ENCODE results near the gene HDAC4. TPM values are rescaled to one million over a fixed set of nuclear protein-coding genes. Genes with fewer than 3 reads are reported as not detected.

HDAC4 gene
- total RNA-seq, 1 experiment from 2014 or later = 5.5 TPM

DNA sequence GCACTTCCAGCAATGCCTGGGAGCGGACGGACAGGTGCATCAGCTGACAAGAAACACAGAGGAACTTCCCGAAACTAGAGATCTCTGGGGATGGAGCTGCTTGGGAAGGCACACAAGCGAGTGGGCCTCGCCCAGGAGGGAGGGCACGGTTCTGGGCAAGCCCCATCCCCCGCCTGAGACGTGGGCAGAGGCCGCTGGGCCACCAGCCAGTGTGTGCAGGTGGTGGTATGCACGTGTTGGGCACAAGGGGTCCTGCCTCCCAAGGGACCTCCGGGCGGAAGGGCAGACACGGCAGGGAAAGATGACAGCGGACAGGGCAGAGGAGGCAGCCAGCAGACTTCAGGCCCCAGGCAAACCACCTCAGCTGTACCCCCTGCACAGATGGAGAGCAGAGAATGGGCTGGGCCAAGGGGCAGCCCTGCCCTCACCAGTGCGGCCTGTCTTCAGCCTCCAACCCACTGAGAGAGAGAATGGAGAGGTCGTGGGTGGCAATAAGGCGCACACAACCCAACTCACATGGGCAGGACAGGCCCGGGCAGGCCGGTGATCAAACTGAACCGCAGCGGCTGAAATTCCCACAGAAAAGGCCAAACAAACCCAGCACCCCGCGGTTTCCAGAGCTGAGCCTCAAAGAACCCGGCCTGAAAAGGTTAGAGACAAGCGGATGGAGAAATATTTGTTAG, 51.2 kb downstream of the HDAC4 start:
- no peak for DNase-seq (ENCODE audit: low read depth)

DNA sequence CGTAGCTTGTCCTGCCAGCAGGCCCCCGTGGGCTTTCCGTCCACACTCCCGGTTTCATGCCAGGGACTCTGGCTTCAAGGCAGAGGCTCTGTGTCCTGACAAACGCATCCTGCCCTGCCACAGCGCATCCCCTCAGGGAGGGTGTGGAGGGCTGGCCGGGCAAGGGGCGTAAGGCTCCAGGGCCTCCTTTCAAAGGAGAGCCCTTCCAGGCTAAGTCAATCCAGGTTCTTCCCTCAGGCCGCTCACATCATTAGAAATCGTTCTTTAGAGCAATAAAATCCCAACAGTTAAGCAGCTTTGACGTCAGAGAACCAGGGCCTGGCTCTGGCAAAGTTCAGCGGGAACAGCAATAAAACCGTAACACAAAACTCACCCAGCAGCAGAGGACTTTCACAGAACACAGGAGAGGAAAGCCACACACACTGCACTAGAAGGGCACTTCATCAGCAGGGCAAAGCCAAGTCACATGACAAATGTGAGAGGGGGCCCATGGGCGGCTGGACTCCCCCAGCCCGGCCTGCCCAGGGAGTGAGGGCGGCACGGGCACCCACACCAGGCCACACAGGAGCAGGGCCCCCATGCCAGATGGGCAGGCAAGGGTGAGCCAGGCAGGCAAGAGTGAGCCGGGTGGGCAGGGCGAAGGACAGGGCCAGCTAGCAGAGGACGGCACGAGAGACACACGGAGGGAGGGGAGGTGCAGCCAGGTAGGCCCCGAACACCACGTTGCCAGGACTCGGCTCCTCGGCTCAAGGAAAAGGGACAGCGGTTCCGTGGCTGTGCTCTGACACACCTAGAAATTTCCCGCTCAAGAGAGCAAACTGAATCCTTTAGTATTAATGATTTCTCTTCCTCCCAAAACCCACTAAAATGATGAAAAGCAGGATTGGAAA, 52.0 kb downstream of the HDAC4 start:
- DNase-seq (ENCODE audit: low read depth) = no peak

DNA sequence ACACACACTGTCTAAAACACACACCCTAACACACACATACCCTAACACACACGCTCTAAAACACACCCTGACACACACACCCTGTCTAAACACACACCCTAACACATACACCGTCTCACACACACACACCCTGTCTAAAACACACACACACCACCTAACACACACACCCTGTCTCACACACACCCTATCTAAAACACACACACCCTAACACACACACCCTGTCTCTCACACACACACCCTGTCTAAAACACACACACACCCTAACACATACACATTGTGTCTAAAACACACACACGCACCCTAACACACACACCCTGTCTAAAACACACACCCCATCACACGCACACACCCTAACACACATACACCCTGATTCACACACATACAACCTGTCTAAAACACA, 54.1 kb downstream of the HDAC4 start:
- DNase-seq (ENCODE audit: low read depth) = no peak

DNA sequence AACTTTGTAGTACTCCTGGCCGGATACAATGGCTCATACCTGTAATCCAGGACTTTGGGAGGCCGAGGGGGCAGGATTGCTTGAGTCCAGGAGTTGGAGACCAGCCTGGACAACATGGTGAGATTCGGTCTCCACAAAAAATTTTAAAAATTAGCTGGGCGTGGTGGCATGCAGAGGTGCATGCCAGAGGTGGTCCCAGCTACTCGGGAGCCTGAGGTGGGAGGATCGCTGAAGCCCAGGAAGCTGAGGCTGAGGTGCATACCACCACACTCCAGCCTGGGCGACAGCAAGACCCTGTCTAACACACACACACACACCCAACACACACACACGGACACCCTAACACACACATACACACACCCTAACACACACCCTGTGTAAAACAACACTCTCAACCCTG, 55.6 kb downstream of the HDAC4 start:
- DNase-seq (ENCODE audit: low read depth) = no peak

DNA sequence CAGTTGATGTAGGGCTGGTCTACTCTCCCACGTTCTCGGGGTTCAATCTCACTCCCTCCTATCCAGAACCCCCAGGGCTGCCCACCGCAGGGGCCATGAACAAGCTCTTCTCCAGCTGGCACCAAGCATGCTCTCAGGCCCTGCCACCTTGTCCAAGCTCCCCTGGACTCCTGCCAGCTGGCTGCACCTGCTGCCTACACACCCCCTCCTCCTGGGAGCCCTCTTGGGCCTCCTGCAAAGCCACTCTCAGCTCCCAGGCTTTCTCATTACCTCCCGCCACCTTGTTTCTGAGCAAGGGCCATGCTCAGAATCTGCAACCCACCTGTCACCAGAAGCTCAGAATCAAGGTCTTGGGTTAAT, 56.0 kb downstream of the HDAC4 start:
- DNase-seq (ENCODE audit: low read depth) = no peak

DNA sequence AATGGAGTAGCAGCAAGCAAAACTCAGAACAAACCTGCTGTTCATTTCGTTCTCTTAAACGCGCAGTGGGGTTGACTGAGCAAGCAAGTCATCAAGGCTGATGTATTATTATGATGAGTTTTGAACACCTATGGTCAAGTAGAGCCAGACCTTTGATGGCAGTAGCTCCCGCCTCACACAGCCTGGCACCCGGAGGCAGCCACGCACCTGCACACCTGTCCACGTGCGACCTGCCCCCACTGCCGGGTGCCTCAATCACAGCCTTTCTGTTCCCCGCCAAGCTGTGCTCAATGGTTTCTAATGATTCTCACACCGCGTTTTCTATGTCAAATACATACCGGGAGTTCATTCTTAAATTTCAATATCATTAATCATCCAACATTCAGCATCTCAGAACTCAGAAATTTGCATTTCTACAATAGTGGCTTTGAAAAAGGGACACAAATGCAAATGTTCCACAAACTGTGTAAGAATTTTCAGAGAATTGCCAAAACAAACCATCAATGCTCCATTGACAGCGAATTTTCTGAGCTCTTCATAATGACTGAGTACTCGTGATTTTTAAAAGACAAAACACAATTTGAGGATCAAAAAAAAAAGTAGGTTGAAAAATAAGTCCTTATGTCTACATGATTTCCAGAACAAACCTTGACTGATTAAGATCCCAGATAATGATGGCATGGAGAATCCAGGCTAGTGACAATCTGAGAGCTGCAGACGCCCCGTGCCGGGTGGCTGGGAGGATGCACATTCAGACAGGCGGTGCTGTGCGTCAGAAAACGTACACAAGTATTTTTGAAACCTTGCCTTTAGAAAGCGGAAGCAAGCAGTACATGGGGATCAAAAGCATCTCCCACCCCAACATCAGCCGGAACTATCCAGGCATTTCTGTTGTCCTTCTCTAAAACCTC, 56.6 kb downstream of the HDAC4 start:
- DNase-seq (ENCODE audit: low read depth) = no peak

DNA sequence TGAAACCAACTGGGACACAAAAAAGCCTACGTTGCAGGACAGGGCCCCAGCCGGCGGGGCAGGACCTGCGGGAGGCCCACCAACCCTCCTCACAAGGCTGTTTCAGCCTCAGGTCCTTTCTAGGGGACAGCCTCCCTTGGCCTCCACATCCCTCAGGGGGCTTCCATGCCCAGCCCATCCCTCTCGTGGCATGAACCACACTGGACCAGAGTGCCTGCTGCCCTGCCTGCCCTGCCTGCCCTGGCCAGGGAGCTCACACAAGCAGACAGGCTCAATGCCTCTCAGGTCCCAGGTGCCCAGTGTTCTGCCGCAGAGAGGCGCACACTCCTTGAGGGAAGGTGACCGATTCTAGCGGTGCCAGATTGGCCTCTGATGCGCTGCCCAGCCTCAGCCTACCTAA, 57.4 kb downstream of the HDAC4 start:
- no peak for DNase-seq (ENCODE audit: low read depth)

DNA sequence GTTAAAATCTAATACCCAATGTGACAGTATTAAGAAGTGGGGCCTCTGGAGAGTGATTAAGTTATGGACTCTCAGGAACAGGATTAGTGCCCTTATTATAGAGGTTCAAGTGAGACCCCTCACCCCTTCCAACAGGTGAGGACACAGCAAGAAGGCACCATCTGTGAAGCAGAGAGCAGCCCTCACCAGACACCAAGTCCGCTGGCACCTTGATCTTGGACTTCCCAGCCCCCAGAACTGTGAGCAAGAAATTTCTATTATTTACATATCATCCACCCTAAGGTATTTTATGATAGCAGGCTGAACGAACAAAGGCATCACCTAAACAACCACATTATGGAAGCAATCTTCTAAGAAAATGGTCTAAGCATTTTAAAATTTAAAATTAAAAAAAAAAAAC, 59.0 kb downstream of the HDAC4 start:
- DNase-seq (ENCODE audit: low read depth) = no peak

DNA sequence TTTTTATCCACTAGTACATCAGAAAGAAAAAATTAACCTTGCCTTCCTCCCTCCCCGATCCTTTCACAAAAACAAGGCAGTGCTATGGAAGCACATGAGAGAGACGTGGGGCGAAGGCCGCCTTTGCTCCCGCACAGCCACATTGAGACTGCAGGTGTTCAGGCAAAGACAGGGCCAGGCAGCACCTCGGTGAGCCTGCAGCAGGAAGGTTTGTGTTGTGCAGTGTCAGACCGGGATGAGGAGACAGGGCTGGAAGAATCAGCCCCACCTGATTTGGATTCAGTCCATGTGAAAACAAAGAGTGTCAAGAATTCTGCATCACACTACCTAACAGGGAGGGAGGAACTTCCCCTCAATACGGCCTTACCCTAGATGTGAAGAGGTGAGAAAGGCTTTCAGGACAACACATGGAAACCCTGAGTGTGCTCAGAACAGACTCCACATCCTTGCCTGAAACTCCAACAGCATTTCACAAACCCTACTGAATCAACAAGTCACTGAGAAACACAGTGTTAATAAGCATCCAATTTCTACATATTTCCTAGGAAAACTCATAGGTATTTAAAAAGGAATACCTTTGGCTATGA, 59.6 kb downstream of the HDAC4 start:
- DNase-seq (ENCODE audit: low read depth) = no peak

DNA sequence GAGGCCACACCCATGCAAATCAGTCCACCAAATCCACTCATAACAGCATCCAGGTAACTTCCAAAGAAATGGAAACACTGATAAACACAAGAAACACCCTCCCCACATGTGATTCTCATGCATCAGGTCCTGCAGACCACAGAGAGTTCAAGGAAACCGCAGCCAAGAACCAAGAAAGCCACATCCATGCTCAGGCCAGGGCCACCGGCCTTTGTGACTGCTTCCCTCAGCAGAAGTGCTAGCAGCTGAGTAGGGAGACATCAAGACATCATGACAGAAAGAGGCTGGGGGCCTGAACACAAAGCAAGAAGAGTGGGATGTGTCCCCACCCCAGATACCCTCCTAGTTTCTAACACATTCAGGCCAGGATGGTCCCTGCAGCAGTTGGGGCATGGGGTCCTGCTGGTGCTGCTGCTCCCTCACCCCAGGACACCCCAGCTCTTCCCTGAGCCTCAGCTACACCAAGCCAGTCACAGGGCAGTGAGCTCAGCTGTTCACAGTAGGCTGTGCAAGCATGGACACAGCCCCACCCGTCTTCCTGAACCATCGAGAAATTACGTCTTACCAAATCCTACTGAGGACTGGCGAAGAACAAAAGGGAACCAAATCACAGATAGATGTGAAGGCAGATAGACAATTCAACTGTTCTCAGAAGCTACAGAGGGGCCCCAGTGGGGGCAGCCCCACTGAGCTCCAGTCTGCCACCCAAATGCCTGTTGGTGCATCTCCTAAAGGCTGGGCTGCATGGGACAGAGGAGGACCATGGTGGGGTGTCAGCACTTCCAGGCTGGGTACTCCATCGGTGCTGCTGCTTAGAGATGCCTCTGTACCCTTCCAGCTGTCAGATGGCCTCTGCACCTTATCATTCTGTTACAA, 60.9 kb downstream of the HDAC4 start:
- no peak for DNase-seq (ENCODE audit: low read depth)

DNA sequence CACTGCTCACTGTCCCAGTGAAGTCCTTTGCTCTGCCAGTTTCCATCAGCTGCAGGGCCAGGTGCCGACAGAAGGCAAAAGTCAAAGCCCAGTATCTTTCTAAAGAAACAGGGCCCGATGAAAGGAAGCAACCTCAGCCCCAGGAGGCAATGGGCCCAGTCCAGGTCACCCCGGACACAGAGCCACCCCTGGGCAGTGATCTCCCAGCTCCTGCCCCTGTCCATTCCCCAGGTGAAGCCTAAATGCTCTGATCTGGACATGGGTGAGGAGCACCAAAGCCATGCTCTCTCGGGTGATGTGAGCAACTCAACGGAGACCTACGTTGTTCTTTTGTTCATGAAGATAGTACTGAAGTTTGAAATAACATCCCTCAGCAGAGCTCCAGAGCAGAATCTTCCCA, 61.6 kb downstream of the HDAC4 start:
- DNase-seq (ENCODE audit: low read depth) = no peak

DNA sequence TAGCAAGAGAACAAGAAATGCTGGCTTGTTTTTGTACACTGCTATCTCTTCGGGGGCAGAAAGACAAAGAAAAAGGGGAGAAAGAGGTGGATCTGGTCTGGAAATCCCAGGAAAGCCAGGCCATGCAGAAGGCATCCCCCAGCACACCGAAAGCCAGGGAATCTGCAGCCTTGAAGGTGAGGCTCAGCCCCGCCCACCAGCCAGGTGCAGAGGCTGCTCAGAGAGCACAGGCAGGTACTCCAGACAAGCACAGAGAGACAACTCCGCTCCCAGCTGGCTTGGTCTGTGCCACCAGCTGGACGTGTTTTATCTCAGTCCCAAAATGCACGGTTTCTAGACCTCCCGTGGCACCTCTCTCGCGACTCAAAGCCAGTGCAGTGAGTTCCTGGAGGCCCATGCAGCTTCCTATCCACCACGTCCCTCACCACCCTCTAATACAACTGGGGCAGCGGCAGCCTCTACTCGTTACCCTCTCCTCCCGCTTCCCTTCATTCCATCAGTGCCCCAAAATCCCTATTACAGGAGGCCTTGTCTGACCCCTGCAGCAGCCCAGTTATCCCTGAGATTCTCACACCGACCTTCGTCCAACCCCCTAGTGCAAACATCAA, 62.8 kb downstream of the HDAC4 start:
- no peak for DNase-seq (ENCODE audit: low read depth)

DNA sequence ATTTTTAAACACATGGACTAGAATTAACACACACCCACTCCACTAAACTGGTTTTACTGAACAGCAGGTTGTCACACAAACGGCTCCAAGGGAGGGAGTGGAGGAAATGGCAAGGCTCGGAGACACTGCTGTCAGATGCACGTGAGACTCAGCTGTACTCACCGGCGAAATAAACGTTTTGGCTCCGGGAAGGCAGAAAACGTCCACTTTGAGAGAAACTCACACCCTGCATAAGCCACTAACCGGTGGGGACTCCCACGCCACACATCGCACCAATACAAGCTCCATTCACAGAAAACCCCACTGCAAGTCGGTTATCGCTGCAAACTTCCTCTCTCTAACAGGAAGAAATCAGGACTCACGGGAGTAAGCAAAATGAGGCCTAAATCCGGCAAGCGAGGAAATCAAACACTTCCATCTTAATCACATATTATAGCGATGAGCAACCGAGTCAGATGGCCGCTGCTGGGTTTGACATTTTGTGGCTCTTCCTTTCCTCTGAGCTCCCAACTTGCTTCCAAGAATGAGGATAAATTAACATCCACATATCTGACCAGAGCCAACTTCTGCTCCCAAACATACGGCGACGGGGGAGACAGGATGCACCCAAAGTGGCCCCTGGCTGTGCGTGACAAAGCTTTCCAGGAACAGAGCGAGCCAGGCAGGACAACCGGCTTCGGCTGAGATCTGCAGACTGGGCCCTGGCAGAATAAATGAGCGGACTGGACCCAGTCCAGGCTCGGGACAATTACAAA, 63.5 kb downstream of the HDAC4 start:
- no peak for DNase-seq (ENCODE audit: low read depth)

DNA sequence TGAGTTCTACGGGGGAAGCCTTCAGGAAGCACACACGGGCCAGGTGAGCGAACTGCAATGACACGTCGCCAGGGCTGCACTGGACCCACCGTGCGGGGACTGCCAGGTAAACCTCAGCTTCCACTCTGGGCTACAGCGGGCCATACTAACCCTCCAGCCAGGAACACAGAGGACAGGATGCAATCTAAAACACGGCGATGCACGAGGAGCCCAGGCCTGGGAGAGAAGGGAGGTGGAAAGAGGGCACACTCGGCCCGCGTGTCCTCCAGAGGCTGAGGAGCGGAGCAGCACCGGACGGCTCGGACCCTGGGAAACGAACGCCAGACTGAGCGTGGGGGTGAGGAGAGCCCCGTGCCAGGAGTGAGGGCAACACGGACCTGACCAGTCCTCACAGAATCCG, 69.3 kb downstream of the HDAC4 start:
- no peak for DNase-seq (ENCODE audit: low read depth)

DNA sequence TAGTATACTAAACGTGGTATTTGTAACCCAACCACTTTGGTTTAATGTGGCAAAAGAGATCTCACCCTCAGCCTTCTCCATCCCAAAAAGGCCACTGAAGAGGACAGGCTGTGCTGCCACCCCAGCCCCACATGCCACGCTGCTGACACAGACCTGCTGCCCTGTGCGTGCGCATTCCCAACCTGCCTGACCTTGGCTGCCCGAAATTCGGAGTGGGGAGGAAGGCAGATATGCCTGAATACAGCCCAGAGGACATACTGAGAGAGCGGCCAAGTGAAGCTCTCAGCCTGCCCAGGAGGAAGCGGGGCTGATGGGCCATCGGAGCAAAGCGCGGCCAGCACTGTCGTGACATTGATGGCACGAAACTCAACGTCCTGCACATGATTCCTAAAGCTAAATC, 70.0 kb downstream of the HDAC4 start:
- no peak for DNase-seq (ENCODE audit: low read depth)

DNA sequence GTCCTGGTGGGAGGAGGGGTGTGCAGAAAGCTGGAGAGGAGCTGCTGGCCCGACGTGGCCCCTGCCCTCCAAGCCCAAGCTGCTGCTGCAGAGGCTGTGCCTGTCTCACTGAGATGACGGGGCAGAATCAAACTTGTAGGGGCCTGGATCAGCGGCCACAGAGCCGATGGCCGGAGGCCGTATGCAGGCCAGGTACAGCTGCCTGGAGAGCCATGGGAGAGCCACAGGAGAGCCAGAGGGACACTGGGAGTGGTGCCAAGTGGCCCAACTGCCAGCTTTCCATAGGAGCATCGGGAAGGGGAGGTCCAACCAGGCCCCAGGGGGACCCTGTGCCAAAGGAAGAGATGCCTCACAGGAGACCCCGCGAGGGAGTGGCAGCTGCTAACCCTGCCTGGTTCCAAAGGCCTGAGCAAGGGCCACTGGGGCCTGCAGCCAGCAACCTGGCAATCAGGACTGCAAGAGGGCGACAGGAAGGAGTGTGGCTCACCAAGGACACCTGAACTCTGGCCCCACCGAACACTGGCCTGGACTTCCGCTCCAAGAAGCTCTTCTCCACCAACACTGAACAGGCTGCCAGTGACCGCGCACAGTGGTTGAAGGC, 70.7 kb downstream of the HDAC4 start:
- no peak for DNase-seq (ENCODE audit: low read depth)

DNA sequence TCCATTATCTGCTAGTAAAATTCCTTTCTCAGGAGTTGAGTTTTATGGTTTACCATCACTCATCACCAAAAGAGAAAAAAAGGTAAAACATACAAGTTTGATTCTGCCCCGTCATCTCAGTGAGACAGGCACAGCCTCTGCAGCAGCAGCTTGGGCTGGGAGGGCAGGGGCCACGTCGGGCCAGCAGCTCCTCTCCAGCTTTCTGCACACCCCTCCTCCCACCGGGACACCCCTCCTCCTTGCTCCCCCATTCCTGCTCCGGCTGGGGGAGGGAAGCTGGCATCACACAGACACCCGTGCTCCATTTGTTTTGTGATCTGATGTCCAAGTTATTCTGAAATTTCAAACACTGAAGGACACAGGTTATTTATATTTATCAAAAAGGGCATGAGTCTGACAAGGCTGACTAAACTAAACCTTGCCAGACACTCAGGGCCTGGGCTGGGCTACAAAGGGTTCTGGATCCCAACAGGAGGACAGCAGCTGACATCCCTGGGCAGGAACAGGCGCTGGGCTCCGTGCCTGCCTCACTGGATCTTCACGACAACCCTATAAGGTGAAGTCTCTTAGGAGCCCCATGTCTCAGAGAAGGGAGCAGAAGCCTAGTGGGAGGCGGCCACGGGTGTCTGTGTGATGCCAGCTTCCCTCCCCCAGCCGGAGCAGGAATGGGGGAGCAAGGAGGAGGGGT, 71.4 kb downstream of the HDAC4 start:
- DNase-seq (ENCODE audit: low read depth) = no peak

DNA sequence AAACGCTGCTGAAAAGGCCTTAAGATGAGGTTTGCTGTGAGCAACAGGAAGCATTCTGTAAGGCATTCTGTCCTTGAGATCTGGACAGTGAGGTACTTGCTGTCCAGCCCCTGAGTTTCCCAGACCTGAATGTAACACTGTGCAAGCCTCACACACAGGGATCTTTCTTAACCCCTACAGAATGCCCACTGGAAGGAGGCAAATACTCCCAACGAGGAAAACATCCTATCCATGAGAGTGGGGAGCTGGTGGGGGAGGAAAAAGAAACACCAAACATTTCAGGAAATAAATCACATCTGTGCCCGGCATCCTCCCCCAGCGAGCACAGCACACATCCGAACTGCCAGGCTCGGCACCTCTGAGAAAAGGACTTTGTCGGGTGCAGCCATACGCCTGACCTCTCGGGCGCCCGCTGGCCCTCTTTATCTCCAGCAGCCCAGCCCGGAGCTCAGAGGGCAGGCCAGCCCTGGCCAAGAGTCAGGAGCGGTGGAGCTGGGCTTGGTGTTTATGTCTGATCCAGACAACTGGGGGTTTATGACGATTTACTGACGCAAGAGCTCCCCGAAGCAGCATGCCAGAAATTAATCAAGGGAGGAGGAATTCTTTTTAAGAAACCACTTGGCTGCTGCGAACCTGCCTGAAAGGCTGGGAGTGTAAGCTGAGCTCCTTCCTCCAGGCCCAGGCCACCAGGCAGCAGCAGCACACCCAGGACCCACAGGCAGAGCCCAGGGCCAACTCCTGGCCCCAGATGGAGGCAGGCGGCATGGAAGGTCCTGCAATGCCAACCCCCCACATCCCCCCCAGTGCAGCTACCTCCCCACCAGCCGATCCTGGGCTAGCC, 72.2 kb downstream of the HDAC4 start:
- no peak for DNase-seq (ENCODE audit: low read depth)
